HG02798 (cell line): ENCODE measurements around the gene TMCO1.
"Not testable (repeated sequence)": the region's sequence is repeated elsewhere in the genome, so short reads cannot be mapped to it uniquely, and the experiment has no call there.

Experiments
- ATAC-seq: cut with Tn5 transposase; IDR thresholded peaks from one replicate; pipeline ENCODE4 v1.9.1; 2021; ENCODE audit warnings: mild to moderate bottlenecking; ENCODE audit not compliant: unreplicated experiment, poor library complexity

The TMCO1 gene

GRCh38 chr1:165688046-165688445, 80.6 kb downstream of the TMCO1 start:
- ATAC-seq = no peak

- ATAC-seq = peak; percentile 28
Measured at GRCh38 chr1:165686971-165687433, 81.7 kb downstream of the TMCO1 start.

- peak; percentile 63 for ATAC-seq
Measured at GRCh38 chr1:165686121-165686970, 82.3 kb downstream of the TMCO1 start.

- no peak for ATAC-seq
Measured at GRCh38 chr1:165683848-165684485, 84.7 kb downstream of the TMCO1 start.

- ATAC-seq = not testable (repeated sequence)
Measured at GRCh38 chr1:165680773-165681172, 87.9 kb downstream of the TMCO1 start.

- no peak for ATAC-seq
Measured at GRCh38 chr1:165680303-165680702, 88.4 kb downstream of the TMCO1 start.

GRCh38 chr1:165679282-165680036, 89.2 kb downstream of the TMCO1 start:
- ATAC-seq = no peak

GRCh38 chr1:165678509-165678908, 90.2 kb downstream of the TMCO1 start:
- ATAC-seq = no peak
